Neural cell (in vitro differentiated cells): ENCODE measurements around the gene CD2BP2. TPM values are rescaled to one million over a fixed set of nuclear protein-coding genes. Genes with fewer than 3 reads are reported as not detected.

Experiments
- H2AFZ ChIP-seq: fragments of 200-600, 300-800 bp; sonication (generic), shearing (Covaris generic); 2 replicates; pipeline ENCODE4 v1.6.0; 2014; ENCODE audit warnings: low read depth, mild to moderate bottlenecking, antibody characterized with exemption, low read length, moderate library complexity
- H3F3A ChIP-seq: fragments of 200-600 bp; shearing (Covaris generic); 2 replicates; pipeline ENCODE4 v1.6.1; 2016; ENCODE audit warnings: mild to moderate bottlenecking, moderate library complexity, mixed read lengths, antibody characterized with exemption, low read length; ENCODE audit not compliant: insufficient read depth, poor library complexity, severe bottlenecking
- H3K27ac ChIP-seq: fragments of 200-600, 300-800 bp; sonication (generic), shearing (Covaris generic); 2 replicates; pipeline ENCODE4 v1.5.1; 2014; ENCODE audit warnings: mild to moderate bottlenecking, low read length, moderate library complexity
- H3K27me3 ChIP-seq: fragments of 300-800, 200-600 bp; sonication (generic), shearing (Covaris generic); 2 replicates; pipeline ENCODE4 v1.6.0; 2014; ENCODE audit warnings: mild to moderate bottlenecking, low read depth, low read length, moderate library complexity; ENCODE audit not compliant: insufficient read depth
- H3K36me3 ChIP-seq: fragments of 300-800, 200-600 bp; sonication (generic), shearing (Covaris generic); 2 replicates; pipeline ENCODE4 v1.5.1; 2014; ENCODE audit warnings: mild to moderate bottlenecking, antibody characterized with exemption, low read length, moderate library complexity; ENCODE audit not compliant: insufficient read depth
- H3K4me2 ChIP-seq: fragments of 300-800, 200-600 bp; sonication (generic), shearing (Covaris generic); 2 replicates; pipeline ENCODE4 v1.6.0; 2014; ENCODE audit warnings: mild to moderate bottlenecking, low read length
- H3K4me3 ChIP-seq: fragments of 300-800, 200-600 bp; sonication (generic), shearing (Covaris generic); 2 replicates; pipeline ENCODE4 v1.5.1; 2014; ENCODE audit warnings: mild to moderate bottlenecking, low read length, moderate library complexity
- H3K79me2 ChIP-seq: fragments of 200-600 bp; shearing (Covaris generic); replicated peaks from 2 replicates; pipeline ENCODE4 v1.6.0; 2014; ENCODE audit warnings: mild to moderate bottlenecking, low read length, moderate library complexity; ENCODE audit not compliant: insufficient read depth
- H3K9ac ChIP-seq: fragments of 300-800, 200-600 bp; sonication (generic), shearing (Covaris generic); 2 replicates; pipeline ENCODE4 v1.6.1; 2016; ENCODE audit warnings: mild to moderate bottlenecking, low read length, mixed read lengths
- H3K9me2 ChIP-seq: fragments of 200-600 bp; shearing (Covaris generic); 2 replicates; pipeline ENCODE4 v1.6.1; 2016; ENCODE audit warnings: mild to moderate bottlenecking, low read length, mixed read lengths; ENCODE audit not compliant: insufficient read depth
- H3K9me3 ChIP-seq: fragments of 200-600, 300-800 bp; sonication (generic), shearing (Covaris generic); 2 replicates; pipeline ENCODE4 v1.6.1; 2016; ENCODE audit warnings: mild to moderate bottlenecking, mixed run types, low read length, moderate library complexity, mixed read lengths
- H4K20me1 ChIP-seq: fragments of 200-600 bp; shearing (Covaris generic); 2 replicates; pipeline ENCODE4 v1.6.1; 2016; ENCODE audit warnings: mild to moderate bottlenecking, mixed run types; ENCODE audit not compliant: insufficient read depth
- EP300 ChIP-seq: fragments of 450-650 bp; conservative IDR thresholded peaks from 2 replicates; pipeline ENCODE4 v1.6.1; 2014; ENCODE audit warnings: antibody characterized with exemption, mild to moderate bottlenecking, moderate library complexity; ENCODE audit not compliant: poor library complexity, severe bottlenecking
- EZH2 ChIP-seq: fragments of 200-600, 300-800 bp; shearing (Covaris generic), sonication (generic); IDR thresholded peaks from 2 replicates; pipeline ENCODE4 v1.6.1; 2014; ENCODE audit warnings: antibody characterized with exemption, low read length, borderline replicate concordance, mild to moderate bottlenecking; ENCODE audit not compliant: insufficient read depth, poor library complexity, severe bottlenecking
- MXI1 ChIP-seq: fragments of 450-650 bp; conservative IDR thresholded peaks from 2 replicates; pipeline ENCODE4 v1.6.1; 2014; ENCODE audit warnings: antibody characterized with exemption, mild to moderate bottlenecking; ENCODE audit not compliant: poor library complexity, severe bottlenecking
- POLR2AphosphoS5 ChIP-seq: IDR thresholded peaks from 2 replicates; pipeline ENCODE4 v1.6.1; 2012
- RAD21 ChIP-seq: fragments of 450-650 bp; conservative IDR thresholded peaks from 2 replicates; pipeline ENCODE4 v1.6.1; 2014; ENCODE audit warnings: antibody characterized with exemption, mild to moderate bottlenecking, moderate library complexity
- REST ChIP-seq: IDR thresholded peaks from 2 replicates; pipeline ENCODE4 v1.6.1; 2012; ENCODE audit warnings: borderline replicate concordance
- SMC3 ChIP-seq: fragments of 450-650 bp; conservative IDR thresholded peaks from 2 replicates; pipeline ENCODE4 v1.6.1; 2014; ENCODE audit warnings: antibody characterized with exemption, mild to moderate bottlenecking, moderate library complexity; ENCODE audit not compliant: poor library complexity
- TAF1 ChIP-seq: IDR thresholded peaks from 2 replicates; pipeline ENCODE4 v1.6.1; 2012; ENCODE audit warnings: low read depth
- polyA plus RNA-seq: library from polyadenylated mRNA; depleted of rRNA; stranded (reverse); fragments of >200 nt; gene quantifications from 2 replicates; pipeline ENCODE4 v1.2.3, GENCODE V29; 2014
- TF ChIP-seq, protein P1 (sequence below): fragments of 450-650 bp; IDR thresholded peaks from 2 replicates; pipeline ENCODE4 v1.5.1; 2014; ENCODE audit warnings: antibody characterized with exemption, mild to moderate bottlenecking, moderate library complexity; ENCODE audit not compliant: poor library complexity, severe bottlenecking

CD2BP2 gene
- polyA plus RNA-seq, 1 donor from 2014 or later = 76.3 TPM

- Histone ChIP-seq H3F3A (no peaks in the 10 kb centered on the region), H3K27me3 (no peaks in the 10 kb centered on the region), H3K4me2 (no peak overlapping the region), H3K9ac (no peak overlapping the region), H3K27ac (no peak overlapping the region), H3K36me3 (no peaks in the 10 kb centered on the region), H3K4me3 (no peak overlapping the region), H4K20me1 (peaks cover 3% of the 10 kb centered on the region), H3K79me2 (peaks cover 13% of the 10 kb centered on the region), H3K9me2 (no peaks in the 10 kb centered on the region), H2AFZ (no peak overlapping the region), H3K9me3 (no peaks in the 10 kb centered on the region)
- no peak for TF ChIP-seq POLR2AphosphoS5
- TF ChIP-seq SMC3 = no peak
- no peak for TF ChIP-seq EZH2
- TF ChIP-seq, protein P1, sequence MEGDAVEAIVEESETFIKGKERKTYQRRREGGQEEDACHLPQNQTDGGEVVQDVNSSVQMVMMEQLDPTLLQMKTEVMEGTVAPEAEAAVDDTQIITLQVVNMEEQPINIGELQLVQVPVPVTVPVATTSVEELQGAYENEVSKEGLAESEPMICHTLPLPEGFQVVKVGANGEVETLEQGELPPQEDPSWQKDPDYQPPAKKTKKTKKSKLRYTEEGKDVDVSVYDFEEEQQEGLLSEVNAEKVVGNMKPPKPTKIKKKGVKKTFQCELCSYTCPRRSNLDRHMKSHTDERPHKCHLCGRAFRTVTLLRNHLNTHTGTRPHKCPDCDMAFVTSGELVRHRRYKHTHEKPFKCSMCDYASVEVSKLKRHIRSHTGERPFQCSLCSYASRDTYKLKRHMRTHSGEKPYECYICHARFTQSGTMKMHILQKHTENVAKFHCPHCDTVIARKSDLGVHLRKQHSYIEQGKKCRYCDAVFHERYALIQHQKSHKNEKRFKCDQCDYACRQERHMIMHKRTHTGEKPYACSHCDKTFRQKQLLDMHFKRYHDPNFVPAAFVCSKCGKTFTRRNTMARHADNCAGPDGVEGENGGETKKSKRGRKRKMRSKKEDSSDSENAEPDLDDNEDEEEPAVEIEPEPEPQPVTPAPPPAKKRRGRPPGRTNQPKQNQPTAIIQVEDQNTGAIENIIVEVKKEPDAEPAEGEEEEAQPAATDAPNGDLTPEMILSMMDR = no peak
- no peak for TF ChIP-seq EP300
- no peak for TF ChIP-seq REST
- no peak for TF ChIP-seq TAF1
- no peak for TF ChIP-seq RAD21
- no peak for TF ChIP-seq MXI1
Measured at GRCh38 chr16:30361180-30361579, 6.1 kb upstream of the CD2BP2 start.

GRCh38 chr16:30359871-30360170, 4.7 kb upstream of the CD2BP2 start:
- Histone ChIP-seq H4K20me1 (no peaks in the 10 kb centered on the region), H3K4me3 (no peak overlapping the region), H3K36me3 (no peaks in the 10 kb centered on the region)

More at GRCh38 chr16:30359871-30360170, 4.7 kb upstream of the CD2BP2 start:
- Histone ChIP-seq H2AFZ (no peak overlapping the region), H3K79me2 (peaks cover 4% of the 10 kb centered on the region), H3F3A (no peaks in the 10 kb centered on the region), H3K27ac (no peak overlapping the region), H3K4me2 (no peak overlapping the region), H3K9ac (no peak overlapping the region), H3K9me3 (no peaks in the 10 kb centered on the region), H3K27me3 (no peaks in the 10 kb centered on the region), H3K9me2 (no peaks in the 10 kb centered on the region)
- TF ChIP-seq EZH2 (no peak), REST (no peak), MXI1 (no peak), EP300 (no peak), POLR2AphosphoS5 (no peak), SMC3 (no peak), RAD21 (no peak), TAF1 (no peak)
- TF ChIP-seq, protein P1 = no peak
